ENCODE data around the gene TRPT1.

The TRPT1 gene

DNA sequence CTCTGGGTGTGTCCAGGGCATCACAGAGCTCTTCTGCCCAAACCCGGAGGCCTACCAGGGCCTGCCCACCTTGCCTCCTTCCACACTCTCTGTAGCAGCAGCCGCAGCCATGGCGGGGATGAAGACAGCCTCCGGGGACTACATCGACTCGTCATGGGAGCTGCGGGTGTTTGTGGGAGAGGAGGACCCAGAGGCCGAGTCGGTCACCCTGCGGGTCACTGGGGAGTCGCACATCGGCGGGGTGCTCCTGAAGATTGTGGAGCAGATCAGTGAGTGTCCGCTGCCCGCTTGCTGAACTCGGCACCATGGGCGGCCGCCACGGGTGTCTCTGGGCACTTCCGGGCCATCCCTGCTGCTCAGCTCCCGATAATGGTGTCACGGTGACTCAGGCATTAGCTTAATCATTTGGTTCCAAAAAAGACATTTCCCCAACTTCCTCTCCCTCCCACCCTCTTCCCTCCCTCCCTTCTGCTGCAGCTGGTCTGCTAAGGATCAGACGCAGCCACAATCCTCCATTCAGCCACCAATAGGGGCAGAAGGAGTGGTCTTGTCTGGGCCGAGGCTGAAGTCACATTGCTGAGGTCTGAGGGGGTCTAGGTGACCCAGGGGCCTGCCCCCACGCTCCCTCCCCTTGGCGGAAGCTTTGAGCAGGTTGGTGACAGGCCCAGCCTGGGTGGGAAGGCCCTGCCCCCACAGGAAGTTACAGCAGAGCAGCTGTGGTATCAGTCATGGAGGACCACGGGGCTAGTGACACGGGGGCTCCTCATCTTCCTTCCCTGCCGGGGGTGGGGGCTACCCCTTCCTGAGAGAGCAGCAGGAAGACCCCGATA lies 18.5 kb downstream of the TRPT1 start:
- peak; percentile 77 for DNase-seq (ENCODE audit: low spot score)

DNA sequence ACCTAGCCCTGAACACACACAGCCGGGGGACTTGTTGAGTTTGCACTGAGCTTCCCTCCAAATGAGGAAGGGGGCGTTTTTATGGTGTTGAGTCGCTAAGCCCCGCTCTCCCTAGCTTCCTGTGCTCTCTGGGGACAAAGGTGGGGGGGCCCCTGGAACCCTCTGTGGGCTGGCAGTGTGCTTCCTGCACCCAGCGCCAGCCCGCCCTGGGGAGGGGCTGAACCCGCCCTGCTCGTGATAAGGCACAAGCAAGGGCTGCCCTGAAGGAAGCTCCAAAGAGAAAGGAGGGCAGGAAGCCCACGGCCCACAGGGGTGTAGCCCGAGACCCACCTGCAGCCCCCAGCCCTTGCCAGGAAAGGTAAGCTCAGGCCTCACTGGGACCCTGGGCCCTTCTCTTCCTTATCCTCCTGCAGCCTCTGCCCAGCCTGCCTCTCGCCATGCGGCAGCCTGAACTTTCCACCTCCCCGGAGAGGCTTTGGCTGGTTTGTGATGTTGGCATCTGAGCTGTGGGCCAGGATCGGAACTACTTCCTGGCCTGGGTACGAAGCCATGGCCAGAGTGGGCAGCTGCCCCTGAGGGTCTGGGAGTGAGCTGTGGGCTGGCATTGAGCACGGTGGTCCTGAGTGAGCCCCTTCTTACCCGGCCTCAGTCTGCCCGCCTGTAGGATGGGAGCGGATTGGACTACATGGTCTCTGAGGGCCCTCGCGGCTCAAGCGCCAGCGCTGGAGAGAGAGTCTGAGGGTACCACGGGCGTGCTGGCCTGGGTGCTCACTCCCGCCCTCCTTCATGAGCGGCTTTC lies 19.3 kb downstream of the TRPT1 start, which contains the start of gene FERMT3:
TSS of gene FERMT3 (plus strand) at position 265 of the 799 bp plus-strand sequence. CDS start 644 bp downstream, outside the sequence.
- peak; percentile 71 for DNase-seq (ENCODE audit: low spot score)

DNA sequence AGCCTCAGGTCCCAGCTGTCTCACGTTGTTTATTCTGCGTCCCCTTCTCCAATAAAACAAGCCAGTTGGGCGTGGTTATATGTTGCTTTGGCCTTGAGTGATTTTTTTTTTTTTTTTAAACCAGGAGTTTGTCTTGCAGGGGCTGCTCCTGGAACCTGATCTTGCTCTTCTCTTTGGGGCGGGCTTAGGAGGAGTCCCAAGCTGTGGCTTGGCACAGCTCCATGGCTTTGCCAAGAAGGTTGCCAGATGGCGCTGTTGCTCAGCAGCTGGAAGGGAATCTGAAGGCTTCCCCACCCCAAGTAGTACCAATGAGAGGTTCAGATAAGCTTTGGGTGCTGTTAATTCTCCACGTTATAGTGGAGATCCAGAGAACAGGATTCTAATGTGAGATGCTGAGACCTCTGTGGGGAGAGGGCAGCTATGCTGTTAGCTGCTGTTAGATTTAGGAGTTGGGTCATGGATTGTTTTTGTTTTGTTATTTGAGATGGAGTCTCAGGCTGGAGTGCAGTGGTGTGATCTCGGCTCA lies 21.5 kb downstream of the TRPT1 start:
- peak; percentile 88 for DNase-seq (ENCODE audit: low spot score)

DNA sequence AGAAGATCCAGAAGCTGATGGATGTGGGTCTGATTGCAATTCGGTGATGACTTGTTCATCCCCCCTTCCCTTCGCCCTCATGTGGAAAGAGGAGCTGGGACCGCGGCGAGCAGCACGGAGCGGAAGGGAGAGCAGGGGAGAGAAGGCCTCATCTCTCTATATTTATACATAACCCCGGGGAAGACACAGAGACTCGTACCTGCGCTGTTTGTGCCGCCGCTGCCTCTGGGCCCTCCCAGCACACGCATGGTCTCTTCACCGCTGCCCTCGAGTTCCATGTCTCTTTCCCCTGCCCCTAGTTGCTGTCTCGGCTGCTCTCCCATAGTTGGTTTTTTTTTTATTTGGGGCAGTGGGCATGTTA lies 21.9 kb downstream of the TRPT1 start:
- no peak for DNase-seq (ENCODE audit: low spot score)

DNA sequence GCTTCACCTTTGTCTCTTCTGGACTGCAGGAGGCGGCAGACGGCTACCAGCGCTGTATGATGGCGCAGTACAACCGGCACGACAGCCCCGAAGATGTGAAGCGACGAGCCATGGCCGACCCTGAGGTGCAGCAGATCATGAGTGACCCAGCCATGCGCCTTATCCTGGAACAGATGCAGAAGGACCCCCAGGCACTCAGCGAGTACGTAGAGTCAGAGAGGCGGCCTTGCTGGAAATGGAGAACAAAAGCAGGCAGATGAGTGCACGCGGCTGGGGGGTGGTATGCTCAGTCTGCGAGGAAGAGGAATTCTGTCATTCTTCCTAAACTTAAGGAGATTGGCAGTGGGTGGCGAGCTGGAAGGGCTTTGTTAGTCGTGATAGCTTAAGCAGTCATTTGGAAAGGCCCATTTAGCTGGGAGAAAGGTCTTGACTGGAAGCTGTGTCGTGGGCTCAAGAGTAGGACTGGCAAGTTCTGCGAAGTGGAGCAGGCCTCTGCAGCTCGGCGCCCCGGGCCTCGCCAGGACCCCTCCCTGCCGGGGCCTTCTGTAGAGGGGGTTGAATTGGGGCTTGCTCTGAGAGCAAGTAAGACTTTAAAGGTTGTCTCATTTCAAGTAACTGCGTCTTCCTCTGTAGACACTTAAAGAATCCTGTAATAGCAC lies 22.4 kb downstream of the TRPT1 start:
- DNase-seq (ENCODE audit: low spot score) = no peak

DNA sequence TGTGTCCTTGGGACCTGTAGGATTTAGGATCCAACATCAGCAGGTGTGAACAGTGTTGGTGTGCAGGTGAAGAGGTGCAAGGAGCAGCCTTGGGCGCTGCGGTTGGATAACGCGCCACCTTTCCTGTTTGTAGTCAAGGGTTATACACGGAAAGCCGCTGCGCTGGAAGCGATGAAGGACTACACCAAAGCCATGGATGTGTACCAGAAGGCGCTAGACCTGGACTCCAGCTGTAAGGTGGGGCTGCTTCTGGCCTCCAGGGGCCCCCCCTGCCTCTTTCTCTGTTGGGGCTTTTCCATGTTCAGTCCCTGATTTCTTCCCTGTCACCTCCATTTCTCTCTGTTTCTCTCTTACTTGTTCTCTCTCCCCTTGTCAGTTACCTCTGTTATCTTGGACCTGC lies 23.0 kb downstream of the TRPT1 start:
- no peak for DNase-seq (ENCODE audit: low spot score)

DNA sequence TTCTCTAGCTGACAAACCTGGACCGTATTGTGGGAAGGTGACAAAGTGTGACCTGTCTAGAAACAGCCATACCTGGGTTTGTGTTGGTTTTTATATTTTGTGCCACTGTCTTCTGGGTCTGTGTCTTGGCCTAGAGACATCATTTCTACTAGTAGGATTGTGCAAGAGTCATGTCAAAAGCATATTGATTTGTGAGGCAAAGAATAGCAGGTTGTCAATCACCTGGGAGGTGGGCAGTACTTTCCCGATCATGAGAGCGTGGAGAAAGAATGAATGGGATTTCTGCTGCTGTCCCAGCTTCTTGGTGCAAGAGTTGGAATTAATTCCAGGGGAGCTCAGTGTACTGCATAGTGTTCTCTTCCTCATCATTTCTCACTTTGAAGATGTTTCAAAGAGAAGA lies 24.4 kb downstream of the TRPT1 start:
- DNase-seq (ENCODE audit: low spot score) = no peak

DNA sequence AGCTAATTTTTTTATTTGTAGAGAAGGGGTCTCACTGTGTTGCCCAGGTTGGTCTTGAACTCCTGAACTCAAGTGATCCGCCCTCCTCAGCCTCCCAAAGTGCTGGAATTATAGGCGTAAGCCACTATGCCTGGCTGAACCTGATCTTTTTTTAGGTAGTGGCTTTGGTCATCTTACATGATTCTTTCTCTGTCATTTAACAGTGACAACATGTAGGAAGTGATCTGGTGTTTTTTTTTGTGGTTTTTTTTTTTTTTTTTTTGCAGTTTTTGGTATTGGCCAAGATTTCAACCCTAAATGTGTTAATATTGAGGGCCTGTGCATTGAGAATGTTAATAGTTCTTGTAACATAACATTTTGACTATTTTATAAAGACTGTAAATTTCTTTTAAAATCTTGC lies 27.5 kb downstream of the TRPT1 start:
- DNase-seq (ENCODE audit: low spot score) = no peak

DNA sequence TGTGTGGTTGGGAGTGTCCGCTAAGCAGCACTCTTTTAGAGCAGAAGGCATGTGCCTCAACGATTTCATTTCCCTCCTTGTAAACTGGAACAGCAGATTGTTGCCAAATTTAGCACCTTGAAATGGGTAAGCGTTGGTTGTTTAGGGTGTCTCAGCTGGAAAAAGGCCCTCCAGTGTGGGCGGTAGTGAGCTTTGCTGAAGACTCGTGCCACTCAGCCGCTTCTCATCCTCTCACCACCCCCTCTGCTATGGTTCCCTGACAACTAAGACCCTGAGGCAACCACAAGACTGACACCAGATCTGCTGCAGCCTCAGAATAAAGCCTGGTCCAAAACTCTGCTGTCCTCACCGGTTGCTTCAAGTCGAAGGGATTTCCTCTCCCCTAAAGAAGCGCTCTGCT lies 29.4 kb downstream of the TRPT1 start:
- no peak for DNase-seq (ENCODE audit: low spot score)

DNA sequence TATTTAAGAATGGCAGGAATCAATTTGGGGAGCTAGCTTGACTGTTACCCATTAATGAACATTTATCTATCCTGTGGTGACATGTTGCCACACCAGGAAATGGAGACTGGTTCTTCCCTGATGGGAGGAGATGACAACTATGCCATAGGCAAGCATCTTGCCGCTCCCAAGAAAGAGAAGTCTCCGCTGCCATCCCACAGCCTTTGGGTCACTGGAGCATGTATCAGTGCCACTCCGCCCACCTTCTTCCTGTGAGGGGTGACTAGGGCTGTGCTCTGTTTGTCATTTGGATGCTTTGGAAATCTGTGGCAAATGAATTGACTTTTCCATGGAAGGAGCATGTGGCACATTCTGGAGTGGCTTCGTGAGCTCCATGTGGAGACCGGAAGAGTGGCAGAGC lies 33.6 kb downstream of the TRPT1 start:
- DNase-seq (ENCODE audit: low spot score) = no peak

DNA sequence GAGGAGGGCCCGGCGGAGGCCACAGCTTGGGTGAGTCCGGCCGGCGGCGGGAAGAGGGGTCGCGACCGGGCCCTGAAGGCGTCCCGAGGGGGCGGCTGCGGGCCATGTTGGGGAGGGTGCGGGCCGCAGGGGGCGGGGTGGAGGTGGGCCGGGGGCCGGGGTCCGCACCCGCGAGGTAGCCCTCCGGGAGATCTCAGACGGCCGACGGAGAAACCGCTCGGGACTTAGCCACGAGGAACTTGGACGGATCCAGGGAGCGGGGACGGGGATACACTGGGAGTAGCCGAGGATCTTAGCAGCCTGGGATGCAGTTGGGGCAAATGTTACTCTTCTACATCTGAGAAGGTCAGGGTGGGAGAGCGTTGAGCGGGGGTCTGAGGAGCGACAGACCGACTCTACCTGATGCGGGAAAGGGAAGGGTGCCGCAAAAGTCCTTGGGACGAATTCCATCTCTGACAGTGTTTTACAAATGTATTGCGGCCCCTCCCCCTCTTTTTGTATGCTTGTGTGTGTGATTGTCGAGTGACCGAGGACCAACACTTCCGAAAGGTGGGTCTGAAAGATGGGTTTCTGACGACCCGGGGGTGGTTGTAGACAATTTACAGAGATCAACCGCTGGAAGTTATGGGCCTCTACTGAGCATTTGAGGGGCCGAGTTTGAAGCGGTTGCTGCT lies 39.4 kb downstream of the TRPT1 start:
- DNase-seq (ENCODE audit: low spot score) = peak; percentile 37

DNA sequence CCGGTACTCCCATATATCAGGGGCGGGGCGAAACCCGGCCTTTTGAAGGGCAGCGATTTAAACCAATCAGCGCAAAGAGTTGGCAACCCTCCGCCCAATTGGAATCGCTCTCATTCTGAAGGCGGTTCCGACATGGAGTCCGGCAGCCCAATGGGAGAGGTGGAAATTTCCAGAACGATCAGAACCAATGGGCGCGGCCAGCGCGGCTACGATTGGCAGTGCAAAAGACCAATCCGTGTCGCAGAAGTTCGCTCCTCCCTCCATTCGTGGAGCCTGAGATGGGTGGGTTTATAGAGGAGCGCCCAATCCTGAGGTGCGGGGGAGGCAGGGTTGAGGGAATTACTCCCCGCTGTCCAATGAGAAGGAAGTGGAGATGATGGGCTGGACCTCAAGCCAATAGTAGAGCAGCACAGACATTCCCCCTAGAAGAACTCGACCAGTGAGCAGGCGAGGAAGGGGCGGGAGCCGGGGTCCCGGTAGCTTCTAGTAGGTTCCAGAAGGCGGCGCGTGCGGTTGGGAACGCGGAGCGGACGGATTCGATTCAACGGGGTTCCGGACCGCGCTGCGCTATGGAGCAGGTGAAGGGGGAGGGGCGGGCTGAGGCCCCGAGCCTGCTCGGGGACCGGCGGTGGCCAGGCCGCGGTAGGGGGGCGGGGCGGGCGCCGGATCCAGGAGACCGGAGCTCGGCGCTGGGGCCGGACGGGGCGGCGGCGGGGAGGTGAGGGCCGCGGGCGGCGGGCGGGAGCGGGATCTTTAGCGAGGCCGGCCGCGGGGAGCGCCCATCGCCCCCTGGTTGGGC lies 40.1 kb downstream of the TRPT1 start, which contains the start of gene STIP1:
TSS of gene STIP1 (plus strand) at position 479 of the 799 bp plus-strand sequence. CDS start at position 570, 91 bp downstream.
- peak; percentile 100 for DNase-seq (ENCODE audit: low spot score)

DNA sequence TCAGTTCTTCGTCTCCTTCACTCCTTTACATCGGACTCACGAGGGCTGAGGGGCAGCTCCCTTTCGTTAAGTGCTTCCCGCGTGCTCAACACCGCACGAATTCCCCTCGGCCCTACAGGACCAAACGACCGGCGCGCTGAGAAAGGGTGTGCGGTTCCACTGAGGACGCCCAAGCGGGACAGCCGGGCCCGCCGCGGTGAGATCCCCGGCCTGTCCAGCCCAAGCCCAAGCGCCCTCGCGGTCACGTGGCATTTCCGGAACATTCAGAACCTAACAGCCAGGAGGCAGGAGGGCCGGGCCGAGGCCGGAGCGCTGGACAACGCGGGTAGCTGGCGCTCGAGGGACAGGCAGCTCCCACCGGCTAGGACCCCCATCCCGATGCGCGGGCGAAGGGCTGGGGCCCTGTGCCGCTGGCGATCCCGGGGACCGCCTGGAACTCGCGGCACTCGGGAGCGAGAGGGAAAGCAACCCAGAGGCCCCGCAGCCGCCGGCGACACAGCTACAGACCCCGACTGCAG lies 40.8 kb downstream of the TRPT1 start:
- DNase-seq (ENCODE audit: low spot score) = no peak

DNA sequence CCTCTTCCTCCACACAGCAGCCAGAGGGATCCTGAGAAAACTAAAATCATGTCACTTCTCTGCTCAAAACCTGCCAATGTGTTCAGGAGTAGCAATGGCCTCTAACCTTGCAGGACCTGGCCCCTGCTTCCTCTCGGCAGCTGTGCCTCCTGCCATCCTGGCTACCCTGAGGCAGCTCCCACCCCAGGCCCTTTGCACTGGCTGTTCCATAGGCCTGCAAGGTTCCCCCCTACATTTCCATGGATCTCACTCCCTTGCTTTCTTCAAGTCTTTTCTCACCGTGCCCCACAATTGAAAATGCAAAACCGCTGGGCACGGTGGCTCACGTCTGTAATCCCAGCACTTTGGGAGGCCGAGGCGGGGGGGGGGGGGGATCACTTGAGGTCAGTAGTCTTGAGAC lies 42.1 kb downstream of the TRPT1 start:
- DNase-seq (ENCODE audit: low spot score) = no peak

DNA sequence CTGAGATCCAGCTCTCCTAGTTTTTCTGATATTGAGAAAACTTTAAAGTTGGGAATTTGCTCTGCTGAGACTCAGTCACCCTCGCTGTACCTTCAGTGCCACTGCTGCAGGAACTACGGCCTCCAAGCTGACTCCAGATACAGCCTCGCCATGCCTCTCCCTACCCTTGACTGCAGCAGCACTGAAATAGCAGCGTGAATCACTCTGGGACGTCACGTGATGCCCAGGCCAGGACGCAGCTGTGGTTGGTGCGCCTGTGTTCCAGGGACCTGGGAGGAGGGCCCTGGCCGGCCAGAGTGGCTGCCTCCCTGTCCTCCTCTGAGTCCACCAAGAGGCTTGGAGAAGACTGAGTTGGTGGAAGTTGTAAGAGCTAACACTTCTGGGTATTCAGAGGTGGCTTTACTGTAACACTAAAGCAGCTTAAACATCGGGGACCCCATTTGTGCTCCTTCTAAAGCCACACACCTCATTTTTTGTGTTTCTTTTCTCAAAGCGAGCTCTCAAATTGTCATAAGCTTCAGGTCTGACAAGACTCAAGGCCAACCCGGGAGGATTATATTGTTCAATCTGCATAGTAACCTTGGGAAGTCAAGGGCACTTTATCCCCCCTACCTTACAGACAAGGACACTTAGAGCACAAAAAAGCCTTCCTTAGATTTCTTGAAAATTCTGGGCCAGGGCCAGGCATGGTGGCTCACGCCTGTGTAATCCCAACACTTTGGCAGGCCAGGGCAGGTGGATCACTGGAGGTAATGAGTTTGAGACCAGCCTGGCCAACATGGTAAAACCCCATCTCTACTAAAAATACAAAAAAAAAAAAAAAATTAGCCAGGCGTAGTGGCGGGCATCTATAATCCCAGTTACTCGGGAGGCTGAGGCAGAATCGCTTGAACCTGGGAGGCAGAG lies 44.2 kb downstream of the TRPT1 start:
- peak; percentile 77 for DNase-seq (ENCODE audit: low spot score)

DNA sequence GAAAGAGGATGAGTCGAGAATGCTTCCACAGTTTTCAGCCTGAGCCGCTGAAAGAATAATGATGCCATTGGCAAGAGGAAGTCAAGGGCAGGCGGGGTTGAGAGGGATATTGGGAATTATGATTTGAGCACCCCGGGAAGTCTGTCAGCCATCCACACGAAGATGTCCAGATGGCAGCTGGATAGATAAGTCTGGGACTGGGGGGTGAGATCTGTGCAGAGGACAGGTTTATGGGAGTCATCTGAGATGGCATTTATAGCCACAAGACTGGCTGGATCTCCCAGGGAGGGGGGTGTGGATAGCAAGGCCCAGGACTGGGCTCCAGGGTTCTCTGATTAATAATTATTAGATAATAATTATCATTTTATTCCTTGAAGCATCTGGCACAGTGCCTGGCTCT lies 45.1 kb downstream of the TRPT1 start:
- DNase-seq (ENCODE audit: low spot score) = no peak

DNA sequence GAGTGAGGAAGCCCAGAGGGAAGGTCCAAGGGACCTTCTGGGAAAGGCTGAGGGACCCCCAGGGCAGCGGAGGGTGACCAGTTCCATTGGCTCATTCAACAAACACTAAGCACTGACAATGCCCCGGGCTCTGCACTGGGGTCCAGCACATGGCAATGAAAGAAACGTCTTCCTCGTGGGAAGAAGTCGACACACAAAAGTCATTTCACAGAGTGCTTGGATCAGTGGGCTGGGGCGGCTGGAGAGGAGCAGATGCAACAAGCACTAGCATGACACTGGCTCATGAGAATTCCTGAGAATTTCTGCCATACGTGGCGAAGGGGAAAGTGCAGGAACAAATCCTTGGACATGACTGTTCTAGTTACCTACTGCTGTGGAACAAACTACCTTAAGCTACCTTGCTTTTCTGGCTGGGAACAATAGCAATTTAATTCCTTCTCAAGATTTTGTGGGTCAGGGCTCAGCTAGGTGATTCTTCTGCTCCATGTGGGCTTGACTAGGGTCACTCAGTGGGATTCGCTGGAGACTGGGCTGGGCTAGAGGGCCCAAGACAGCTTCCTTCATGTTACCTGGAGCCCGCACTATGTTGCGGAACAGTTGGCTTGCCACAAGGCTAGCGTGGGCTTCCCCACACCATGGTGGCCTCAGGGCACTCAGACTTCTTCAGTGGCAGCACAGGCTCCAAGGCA lies 46.9 kb downstream of the TRPT1 start:
- DNase-seq (ENCODE audit: low spot score) = no peak

DNA sequence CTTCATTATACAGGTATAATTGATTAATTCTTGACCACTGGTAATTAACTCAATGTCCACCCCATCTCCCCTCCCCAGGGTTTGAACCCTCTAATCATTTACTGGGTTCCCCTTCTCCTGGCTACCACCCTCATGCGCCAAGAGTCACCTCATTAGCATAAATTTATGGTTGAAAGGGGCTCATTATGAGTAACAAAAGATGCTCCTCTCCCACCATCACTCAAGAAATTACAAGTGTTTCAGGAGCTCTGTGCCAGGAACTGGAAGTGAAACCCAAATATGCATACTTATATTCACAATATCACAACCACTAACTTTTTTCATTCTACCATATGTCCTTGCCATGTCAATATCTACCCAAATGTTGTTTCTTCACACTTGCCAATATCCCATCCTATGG lies 47.8 kb downstream of the TRPT1 start:
- DNase-seq (ENCODE audit: low spot score) = no peak

DNA sequence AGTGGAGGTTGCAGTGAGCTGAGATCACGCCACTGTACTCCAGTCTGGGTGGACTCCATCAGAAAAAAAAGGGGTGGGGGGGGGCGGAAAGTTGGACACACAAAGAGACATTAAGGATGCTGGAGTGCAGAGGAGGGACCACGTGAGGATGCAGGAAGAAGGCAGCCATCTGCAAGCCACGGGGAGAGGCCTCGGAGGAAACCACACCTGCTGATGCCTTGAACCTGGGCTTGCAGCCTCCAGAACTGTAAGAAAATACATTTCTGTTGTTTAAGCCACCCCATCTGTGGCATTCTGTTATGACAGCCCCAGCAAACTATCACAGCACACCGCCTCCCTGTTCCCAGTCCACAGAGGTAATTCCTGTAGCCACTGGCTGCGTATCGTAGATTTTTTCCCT lies 49.2 kb downstream of the TRPT1 start:
- DNase-seq (ENCODE audit: low spot score) = no peak

Data from NAMALWA (cell line).